Gastroesophageal sphincter (tissue), 3 donors: Measurements from ENCODE around the gene CCDC85A.

ENCODE experiments used
- POLR2A ChIP-seq, 2 donors: fragments of 450-650 bp; IDR thresholded peaks; one replicate each; pipeline ENCODE4 v1.6.1; 2017; ENCODE audit warnings: antibody characterized with exemption in 2 of 2, mild to moderate bottlenecking in 2 of 2, moderate library complexity in 1 of 2
- TF ChIP-seq, protein P1 (sequence below), 4 experiments: fragments of 200-600 bp in 2 of 4; fragments of 450-650 bp in 2 of 4; sonication (generic) in 1 of 4; IDR thresholded peaks; one replicate each; pipeline ENCODE4 v1.5.1; 2017 to 2019; ENCODE audit warnings: antibody characterized with exemption in 4 of 4, mild to moderate bottlenecking in 2 of 4, moderate library complexity in 2 of 4

DNA sequence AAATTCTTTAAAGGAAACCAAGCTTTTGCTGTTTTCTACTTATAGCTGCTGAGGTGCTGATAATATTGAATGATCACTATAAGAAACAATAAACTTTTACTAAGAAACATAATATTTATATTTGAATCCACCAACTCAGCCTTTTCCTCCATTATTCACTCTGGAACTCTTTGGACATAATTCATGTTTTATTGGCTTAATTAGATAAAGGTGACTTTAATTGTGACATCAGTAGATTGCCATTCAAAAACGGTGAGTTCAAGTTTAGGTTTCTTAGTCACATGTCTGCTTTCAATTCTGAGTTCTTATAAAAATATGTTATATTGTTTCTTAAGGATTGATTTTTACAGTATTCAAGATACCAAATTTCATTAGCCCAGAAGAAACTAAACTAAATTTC is 24.0 kb downstream of the CCDC85A start:
- TF ChIP-seq, protein P1, sequence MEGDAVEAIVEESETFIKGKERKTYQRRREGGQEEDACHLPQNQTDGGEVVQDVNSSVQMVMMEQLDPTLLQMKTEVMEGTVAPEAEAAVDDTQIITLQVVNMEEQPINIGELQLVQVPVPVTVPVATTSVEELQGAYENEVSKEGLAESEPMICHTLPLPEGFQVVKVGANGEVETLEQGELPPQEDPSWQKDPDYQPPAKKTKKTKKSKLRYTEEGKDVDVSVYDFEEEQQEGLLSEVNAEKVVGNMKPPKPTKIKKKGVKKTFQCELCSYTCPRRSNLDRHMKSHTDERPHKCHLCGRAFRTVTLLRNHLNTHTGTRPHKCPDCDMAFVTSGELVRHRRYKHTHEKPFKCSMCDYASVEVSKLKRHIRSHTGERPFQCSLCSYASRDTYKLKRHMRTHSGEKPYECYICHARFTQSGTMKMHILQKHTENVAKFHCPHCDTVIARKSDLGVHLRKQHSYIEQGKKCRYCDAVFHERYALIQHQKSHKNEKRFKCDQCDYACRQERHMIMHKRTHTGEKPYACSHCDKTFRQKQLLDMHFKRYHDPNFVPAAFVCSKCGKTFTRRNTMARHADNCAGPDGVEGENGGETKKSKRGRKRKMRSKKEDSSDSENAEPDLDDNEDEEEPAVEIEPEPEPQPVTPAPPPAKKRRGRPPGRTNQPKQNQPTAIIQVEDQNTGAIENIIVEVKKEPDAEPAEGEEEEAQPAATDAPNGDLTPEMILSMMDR (IDR thresholded peaks at IDR 0.05): no peak
- no peak for TF ChIP-seq POLR2A (IDR thresholded peaks at IDR 0.05)
